Measurements from ENCODE around the gene TAC1.
"Not testable (repeated sequence)": the region's sequence is repeated elsewhere in the genome, so short reads cannot be mapped to it uniquely, and the experiment has no call there.

The TAC1 gene

DNA sequence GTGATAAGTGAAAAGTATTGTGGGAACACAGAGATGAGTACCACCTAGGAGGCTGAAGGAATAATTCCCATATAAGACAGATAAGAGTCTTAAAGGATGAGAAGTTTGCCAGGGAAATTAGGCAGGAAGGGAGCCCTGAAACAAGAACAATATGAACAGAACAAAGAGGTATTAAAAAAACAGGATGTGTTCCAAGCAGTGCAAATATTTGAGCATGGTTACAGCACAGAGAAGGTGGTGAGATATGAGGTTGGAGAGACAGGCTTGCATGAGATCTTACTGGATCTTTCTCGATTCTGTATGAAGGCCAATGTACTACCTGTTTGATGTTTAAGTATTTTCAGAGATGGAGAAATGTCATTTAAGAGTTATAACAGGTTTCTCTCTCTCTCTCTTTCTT, 20.3 kb downstream of the TAC1 start:
- ATAC-seq (replicated peaks; ENCODE audit: extremely low read depth, poor library complexity, severe bottlenecking) (no peak), DNase-seq (ENCODE audit: low spot score in 2 of 2) (no peak)
- Mint-ChIP-seq H3K36me3 (ENCODE audit: insufficient read depth) (no peaks in the 10 kb centered on the region), H3K4me3 (no peak overlapping the region), H3K27me3 (no peaks in the 10 kb centered on the region), H3K27ac (ENCODE audit: low read depth) (no peak overlapping the region), H3K4me1 (no peaks in the 10 kb centered on the region), H3K9me3 (no peaks in the 10 kb centered on the region)

DNA sequence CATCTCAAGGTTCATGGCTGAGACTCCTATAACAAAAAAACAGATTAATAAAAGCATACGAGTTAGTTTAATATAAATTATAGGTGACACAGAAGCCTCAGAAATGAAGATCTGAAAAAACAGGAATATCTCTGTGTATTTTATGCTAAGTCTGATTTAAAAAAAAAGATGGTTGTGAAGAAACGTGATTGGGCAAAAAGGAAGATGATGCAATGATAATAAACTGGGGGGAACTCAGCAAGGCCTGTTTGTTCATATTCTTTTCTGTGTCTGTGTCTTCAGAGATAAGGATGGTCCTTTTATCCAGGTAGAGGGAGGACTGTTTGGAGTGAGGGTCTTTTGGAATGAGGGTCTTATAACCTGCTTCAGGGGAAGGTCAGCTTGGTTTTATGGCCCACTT, 25.9 kb downstream of the TAC1 start:
- Mint-ChIP-seq H3K4me3 (no peak overlapping the region), H3K9me3 (peaks cover 6% of the 10 kb centered on the region), H3K36me3 (ENCODE audit: insufficient read depth) (no peaks in the 10 kb centered on the region), H3K4me1 (no peaks in the 10 kb centered on the region), H3K27me3 (peaks cover 25% of the 10 kb centered on the region), H3K27ac (ENCODE audit: low read depth) (no peak overlapping the region)
- ATAC-seq (replicated peaks; ENCODE audit: extremely low read depth, poor library complexity, severe bottlenecking) (no peak), DNase-seq (ENCODE audit: low spot score in 2 of 2) (no peak)

DNA sequence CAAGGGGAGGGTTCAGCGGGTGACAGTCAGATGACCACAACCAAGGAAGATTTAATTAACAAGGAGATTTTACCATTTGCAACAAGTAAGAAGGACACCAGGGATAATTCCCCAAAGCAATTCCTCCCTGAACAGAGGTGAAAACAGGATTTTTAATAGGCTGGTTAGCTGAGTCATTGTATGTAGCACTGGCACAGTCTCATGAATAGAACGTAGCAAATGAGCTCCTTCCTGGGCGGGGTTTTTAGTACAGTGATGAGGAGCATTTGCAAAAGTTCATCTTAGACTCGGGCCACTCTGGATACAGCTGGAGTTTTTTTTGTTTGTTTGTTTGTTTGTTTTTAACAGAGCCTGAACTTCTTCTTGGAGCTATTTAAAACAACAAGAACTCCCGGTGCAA, 39.0 kb downstream of the TAC1 start:
- H3K27me3 Mint-ChIP-seq, result peaks cover 2% of the 10 kb centered on the region
- H3K36me3 Mint-ChIP-seq (ENCODE audit: insufficient read depth), result no peaks in the 10 kb centered on the region

DNA sequence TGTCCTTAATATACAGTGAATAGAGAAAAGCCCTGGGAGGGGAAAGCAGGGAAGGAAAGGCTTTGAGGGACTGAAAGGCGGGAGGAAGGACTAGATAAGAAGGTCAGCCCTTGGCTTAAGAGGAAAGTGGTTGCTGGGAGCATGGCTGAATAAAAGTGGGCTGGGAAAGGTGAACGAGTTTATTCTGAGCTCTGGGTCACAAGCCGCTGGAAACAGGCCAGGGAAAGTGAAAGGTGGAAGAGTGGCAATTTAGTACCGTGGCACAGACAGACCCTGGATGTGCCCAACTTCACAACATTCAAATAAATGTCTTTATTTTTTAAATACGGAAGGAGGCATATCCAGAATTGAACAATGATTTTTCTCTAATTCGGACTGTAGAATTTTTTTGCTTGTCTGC, 39.7 kb downstream of the TAC1 start:
- Mint-ChIP-seq H3K27ac (ENCODE audit: low read depth) (no peak overlapping the region), H3K27me3 (peaks cover 10% of the 10 kb centered on the region), H3K4me1 (no peaks in the 10 kb centered on the region), H3K4me3 (no peak overlapping the region), H3K9me3 (no peaks in the 10 kb centered on the region), H3K36me3 (ENCODE audit: insufficient read depth) (no peaks in the 10 kb centered on the region)
- DNase-seq (ENCODE audit: low spot score in 2 of 2) (no peak), ATAC-seq (replicated peaks; ENCODE audit: extremely low read depth, poor library complexity, severe bottlenecking) (no peak)

More for the DNA sequence above, 39.0 kb downstream of the TAC1 start:
- H3K27ac Mint-ChIP-seq (ENCODE audit: low read depth), result no peak overlapping the region
- DNase-seq (ENCODE audit: low spot score in 2 of 2) (no peak), ATAC-seq (replicated peaks; ENCODE audit: extremely low read depth, poor library complexity, severe bottlenecking) (no peak)
- H3K9me3 Mint-ChIP-seq, result no peaks in the 10 kb centered on the region
- H3K4me3 Mint-ChIP-seq, result no peak overlapping the region
- H3K4me1 Mint-ChIP-seq, result no peaks in the 10 kb centered on the region

DNA sequence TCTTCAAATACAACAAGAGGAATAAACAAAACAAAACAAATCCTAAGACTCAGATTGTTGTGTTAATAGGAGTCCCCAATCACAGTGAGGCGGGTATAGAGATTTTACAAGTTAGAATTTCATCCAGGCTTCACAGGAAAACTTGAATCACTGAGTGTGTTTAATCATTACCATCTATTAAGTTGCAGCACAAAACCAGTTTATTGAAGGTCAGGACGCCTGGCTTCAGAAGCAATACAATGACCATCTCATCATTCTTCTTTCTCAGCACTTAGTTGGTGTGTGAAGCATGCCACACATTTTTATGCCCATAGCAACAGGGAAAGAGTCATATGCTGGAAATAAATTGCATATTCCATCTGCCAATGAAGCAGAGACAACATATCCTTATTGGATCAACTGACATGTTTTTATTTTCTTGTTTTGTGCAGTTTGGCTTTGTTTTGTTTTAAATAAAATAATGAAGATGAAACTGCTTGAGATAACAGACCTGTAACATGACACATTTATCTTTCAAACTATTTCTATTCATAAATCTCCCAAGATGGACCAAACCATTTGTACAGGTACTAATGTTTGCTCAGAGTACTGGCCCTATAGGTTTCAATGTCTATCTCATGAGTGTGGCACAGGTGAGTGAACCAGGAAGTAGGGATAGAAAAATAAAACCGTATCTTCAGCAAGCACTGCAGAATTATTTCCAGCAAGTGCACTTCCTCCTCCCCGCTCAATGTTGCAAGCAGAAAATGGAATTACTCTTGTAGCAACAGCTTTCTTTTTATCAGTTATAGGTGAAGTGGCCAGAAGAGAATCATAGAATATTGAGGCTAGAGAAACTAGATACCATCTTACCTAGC, 40.4 kb downstream of the TAC1 start:
- Mint-ChIP-seq H3K4me3 (no peak overlapping the region), H3K36me3 (ENCODE audit: insufficient read depth) (no peaks in the 10 kb centered on the region), H3K27ac (ENCODE audit: low read depth) (no peak overlapping the region), H3K9me3 (no peaks in the 10 kb centered on the region), H3K4me1 (no peaks in the 10 kb centered on the region), H3K27me3 (peaks cover 17% of the 10 kb centered on the region)
- DNase-seq (ENCODE audit: low spot score in 2 of 2), result no peak
- no peak for ATAC-seq (replicated peaks; ENCODE audit: extremely low read depth, poor library complexity, severe bottlenecking)

DNA sequence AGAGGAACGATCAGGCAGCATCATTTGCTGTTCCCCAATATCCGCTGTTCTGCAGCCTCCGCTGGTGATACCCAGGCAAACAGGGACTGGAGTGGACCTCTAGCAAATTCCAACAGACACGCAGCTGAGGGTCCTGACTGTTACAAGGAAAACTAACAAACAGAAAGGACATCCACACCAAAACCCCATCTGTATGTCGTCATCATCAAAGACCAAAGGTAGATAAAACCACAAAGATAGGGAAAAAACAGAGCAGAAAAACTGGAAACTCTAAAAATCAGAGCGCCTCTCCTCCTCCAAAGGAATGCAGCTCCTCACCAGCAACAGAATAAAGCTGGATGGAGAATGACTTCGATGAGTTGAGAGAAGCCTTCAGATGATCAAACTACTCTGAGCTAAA, 54.5 kb downstream of the TAC1 start:
- not testable (repeated sequence) for H3K36me3 Mint-ChIP-seq (ENCODE audit: insufficient read depth); H3K27ac Mint-ChIP-seq (ENCODE audit: low read depth)

More for the DNA sequence above, 54.5 kb downstream of the TAC1 start:
- not testable (repeated sequence) for DNase-seq (ENCODE audit: low spot score in 2 of 2); ATAC-seq (replicated peaks; ENCODE audit: extremely low read depth, poor library complexity, severe bottlenecking); H3K4me1 Mint-ChIP-seq; H3K4me3 Mint-ChIP-seq; H3K27me3 Mint-ChIP-seq
- peaks cover 10% of the 10 kb centered on the region for H3K9me3 Mint-ChIP-seq

All from central memory CD8-positive, alpha-beta T cell (primary cell).